Loucy (cell line): ENCODE measurements around the gene PCMTD2.

Source experiments
- H2AFZ ChIP-seq: fragments of 200-600 bp; sonication (generic); 2 replicates; pipeline ENCODE4 v1.6.0; 2016; ENCODE audit warnings: antibody characterized with exemption, mild to moderate bottlenecking, low read length, moderate library complexity
- H3F3A ChIP-seq: fragments of 200-600 bp; 2 replicates; pipeline ENCODE4 v1.6.0; 2016; ENCODE audit warnings: antibody characterized with exemption, low read depth, mild to moderate bottlenecking
- H3K27me3 ChIP-seq: fragments of 200-600 bp; sonication (generic); 2 replicates; pipeline ENCODE4 v1.6.1; 2014; ENCODE audit warnings: low read length, mild to moderate bottlenecking; ENCODE audit not compliant: insufficient read depth, poor library complexity, severe bottlenecking
- H3K36me3 ChIP-seq: fragments of 200-600 bp; sonication (generic); 2 replicates; pipeline ENCODE4 v1.6.1; 2016; ENCODE audit warnings: low read length; ENCODE audit not compliant: insufficient read depth
- H3K4me1 ChIP-seq: fragments of 200-600 bp; sonication (generic); 2 replicates; pipeline ENCODE4 v1.5.1; 2014; ENCODE audit warnings: low read length, mild to moderate bottlenecking; ENCODE audit not compliant: insufficient read depth, poor library complexity, severe bottlenecking
- H3K4me2 ChIP-seq: fragments of 200-600 bp; sonication (generic); 2 replicates; pipeline ENCODE4 v1.6.0; 2014; ENCODE audit warnings: antibody characterized with exemption, low read length, low read depth, mild to moderate bottlenecking; ENCODE audit not compliant: poor library complexity, severe bottlenecking
- H3K4me3 ChIP-seq: fragments of 200-600 bp; sonication (generic); 2 replicates; pipeline ENCODE4 v1.5.1; 2014; ENCODE audit warnings: low read length, mild to moderate bottlenecking, mixed read lengths; ENCODE audit not compliant: poor library complexity, severe bottlenecking
- H3K79me2 ChIP-seq: fragments of 200-600 bp; sonication (generic); 2 replicates; pipeline ENCODE4 v1.6.1; 2014; ENCODE audit warnings: low read length; ENCODE audit not compliant: insufficient read depth
- H3K9ac ChIP-seq: fragments of 200-600 bp; sonication (generic); 2 replicates; pipeline ENCODE4 v1.6.0; 2014; ENCODE audit warnings: mild to moderate bottlenecking, low read depth, low read length, moderate library complexity; ENCODE audit not compliant: poor library complexity, severe bottlenecking
- H3K9me2 ChIP-seq: fragments of 200-600 bp; sonication (generic); replicated peaks from 2 replicates; pipeline ENCODE4 v1.6.1; 2016; ENCODE audit warnings: low read depth, low read length, mixed read lengths
- H3K9me3 ChIP-seq: fragments of 200-600 bp; sonication (generic); 2 replicates; pipeline ENCODE4 v1.6.1; 2014; ENCODE audit warnings: mild to moderate bottlenecking, antibody characterized with exemption, low read length, low read depth; ENCODE audit not compliant: insufficient read depth
- H4K20me1 ChIP-seq: fragments of 200-600 bp; sonication (generic); 2 replicates; pipeline ENCODE4 v1.6.0; 2014; ENCODE audit warnings: antibody characterized with exemption, low read length, mild to moderate bottlenecking; ENCODE audit not compliant: insufficient read depth, poor library complexity, severe bottlenecking
- EZH2phosphoT487 ChIP-seq: fragments of 200-600 bp; IDR thresholded peaks from 2 replicates; pipeline ENCODE4 v1.6.1; 2018; ENCODE audit warnings: antibody characterized with exemption, mild to moderate bottlenecking, moderate library complexity, borderline replicate concordance
- TF ChIP-seq, protein P1 (sequence below): fragments of 200-600 bp; sonication (generic); conservative IDR thresholded peaks from 2 replicates; pipeline ENCODE4 v1.5.1; 2014; ENCODE audit warnings: mild to moderate bottlenecking, antibody characterized with exemption, low read length

Gene PCMTD2

GRCh38 chr20:64247307-64247618 is 8.3 kb upstream of the PCMTD2 start:
- no peak overlapping the region for H2AFZ ChIP-seq
- H4K20me1 ChIP-seq, result no peaks in the 10 kb centered on the region
- no peaks in the 10 kb centered on the region for H3K79me2 ChIP-seq
- no peaks in the 10 kb centered on the region for H3K9me2 ChIP-seq
- H3K9ac ChIP-seq, result no peak overlapping the region
- TF ChIP-seq, protein P1, sequence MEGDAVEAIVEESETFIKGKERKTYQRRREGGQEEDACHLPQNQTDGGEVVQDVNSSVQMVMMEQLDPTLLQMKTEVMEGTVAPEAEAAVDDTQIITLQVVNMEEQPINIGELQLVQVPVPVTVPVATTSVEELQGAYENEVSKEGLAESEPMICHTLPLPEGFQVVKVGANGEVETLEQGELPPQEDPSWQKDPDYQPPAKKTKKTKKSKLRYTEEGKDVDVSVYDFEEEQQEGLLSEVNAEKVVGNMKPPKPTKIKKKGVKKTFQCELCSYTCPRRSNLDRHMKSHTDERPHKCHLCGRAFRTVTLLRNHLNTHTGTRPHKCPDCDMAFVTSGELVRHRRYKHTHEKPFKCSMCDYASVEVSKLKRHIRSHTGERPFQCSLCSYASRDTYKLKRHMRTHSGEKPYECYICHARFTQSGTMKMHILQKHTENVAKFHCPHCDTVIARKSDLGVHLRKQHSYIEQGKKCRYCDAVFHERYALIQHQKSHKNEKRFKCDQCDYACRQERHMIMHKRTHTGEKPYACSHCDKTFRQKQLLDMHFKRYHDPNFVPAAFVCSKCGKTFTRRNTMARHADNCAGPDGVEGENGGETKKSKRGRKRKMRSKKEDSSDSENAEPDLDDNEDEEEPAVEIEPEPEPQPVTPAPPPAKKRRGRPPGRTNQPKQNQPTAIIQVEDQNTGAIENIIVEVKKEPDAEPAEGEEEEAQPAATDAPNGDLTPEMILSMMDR, result no peak
- TF ChIP-seq EZH2phosphoT487, result no peak
- peaks cover 19% of the 10 kb centered on the region; the same call in 1 of the 2 replicates for H3K9me3 ChIP-seq
- no peaks in the 10 kb centered on the region for H3F3A ChIP-seq
- no peaks in the 10 kb centered on the region for H3K4me1 ChIP-seq
- H3K4me2 ChIP-seq, result no peak overlapping the region
- no peak overlapping the region for H3K4me3 ChIP-seq
- H3K36me3 ChIP-seq, result no peaks in the 10 kb centered on the region
- H3K27me3 ChIP-seq, result no peaks in the 10 kb centered on the region

DNA sequence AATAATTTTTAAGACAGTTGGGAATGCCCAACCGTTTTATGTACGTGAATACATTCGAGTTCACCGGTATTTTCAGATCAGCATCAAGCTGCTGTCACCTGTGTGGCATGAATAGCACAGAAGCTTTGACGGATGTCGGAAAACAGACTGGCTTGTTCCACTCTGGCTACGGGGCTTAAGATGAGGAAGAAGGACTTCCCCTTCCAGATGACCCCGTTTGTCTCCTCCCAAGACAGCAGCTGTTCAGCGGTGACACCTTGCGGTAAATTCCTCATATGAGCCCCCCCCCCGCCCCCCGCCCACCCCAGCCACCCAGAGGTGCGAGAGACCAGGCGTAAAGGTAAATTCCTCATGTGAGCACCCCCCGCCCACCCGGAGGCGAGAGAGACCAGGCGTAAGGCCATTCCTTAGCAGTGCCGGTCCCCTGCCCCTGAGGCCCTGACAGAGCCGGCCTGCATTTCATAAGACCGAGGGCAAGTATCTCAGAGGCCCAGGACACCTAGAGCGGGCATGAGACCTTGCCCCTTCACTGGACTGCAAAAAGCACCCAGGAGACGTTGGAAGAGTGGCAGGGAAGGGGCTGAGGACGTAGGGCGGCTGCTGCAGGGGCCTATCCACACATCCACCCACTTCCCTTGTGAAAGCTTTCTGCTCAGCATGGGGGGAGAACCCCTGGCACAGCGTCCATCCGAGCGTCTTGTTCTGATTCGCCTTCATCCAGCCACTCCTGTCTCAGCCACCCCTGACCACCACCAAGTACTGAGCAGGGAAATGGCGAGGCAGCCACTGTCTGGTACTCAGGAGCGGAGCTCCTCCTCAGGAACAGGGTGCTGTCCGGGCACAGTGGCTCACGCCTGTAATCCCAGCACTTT is 7.3 kb upstream of the PCMTD2 start:
- H2AFZ ChIP-seq, result no peak overlapping the region
- TF ChIP-seq, protein P1, result no peak
- TF ChIP-seq EZH2phosphoT487, result no peak
- no peak overlapping the region for H3K4me2 ChIP-seq
- no peak overlapping the region for H3K9ac ChIP-seq
- no peaks in the 10 kb centered on the region for H4K20me1 ChIP-seq
- peaks cover 17% of the 10 kb centered on the region; the same call in 1 of the 2 replicates for H3K9me3 ChIP-seq
- H3K4me3 ChIP-seq, result no peak overlapping the region
- H3K27me3 ChIP-seq, result no peaks in the 10 kb centered on the region
- no peaks in the 10 kb centered on the region for H3F3A ChIP-seq
- H3K9me2 ChIP-seq, result no peaks in the 10 kb centered on the region
- H3K4me1 ChIP-seq, result no peaks in the 10 kb centered on the region
- no peaks in the 10 kb centered on the region for H3K79me2 ChIP-seq
- no peaks in the 10 kb centered on the region for H3K36me3 ChIP-seq

DNA sequence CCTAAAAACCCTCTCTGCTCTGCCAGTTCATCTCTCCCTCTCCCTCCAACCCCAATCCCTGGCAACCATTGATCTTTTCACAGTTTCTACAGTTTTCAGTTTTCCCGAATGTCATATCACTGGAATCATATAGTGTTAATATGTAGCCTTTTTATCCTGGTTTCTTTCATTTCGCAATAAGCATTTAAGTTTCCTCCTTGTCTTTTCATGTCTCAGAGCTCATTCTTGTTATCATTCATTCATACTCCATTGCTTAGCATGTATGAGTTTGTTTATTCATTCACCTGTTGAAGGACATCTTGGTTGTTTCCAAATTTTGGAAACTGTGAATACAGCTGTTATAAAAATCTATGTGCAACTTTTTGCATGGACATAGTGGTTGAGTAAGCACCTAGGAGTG is 5.5 kb upstream of the PCMTD2 start:
- H2AFZ ChIP-seq, result no peak overlapping the region
- no peaks in the 10 kb centered on the region for H4K20me1 ChIP-seq
- no peaks in the 10 kb centered on the region for H3K36me3 ChIP-seq
- no peak for TF ChIP-seq EZH2phosphoT487
- TF ChIP-seq, protein P1, result no peak
- no peaks in the 10 kb centered on the region for H3K27me3 ChIP-seq
- no peaks in the 10 kb centered on the region for H3F3A ChIP-seq
- H3K9me3 ChIP-seq, result peaks cover 9% of the 10 kb centered on the region; the same call in 1 of the 2 replicates
- H3K4me3 ChIP-seq, result no peak overlapping the region
- H3K79me2 ChIP-seq, result no peaks in the 10 kb centered on the region
- no peak overlapping the region for H3K9ac ChIP-seq
- H3K9me2 ChIP-seq, result no peaks in the 10 kb centered on the region
- peaks cover 4% of the 10 kb centered on the region for H3K4me1 ChIP-seq
- no peak overlapping the region for H3K4me2 ChIP-seq
